GM21576 (cell line): ENCODE results near the gene RBM43.
"Not testable (repeated sequence)": the region's sequence is repeated elsewhere in the genome, so short reads cannot be mapped to it uniquely, and the experiment has no call there.

ENCODE experiments used
- ATAC-seq: cut with Tn5 transposase; IDR thresholded peaks from one replicate; pipeline ENCODE4 v1.9.1; 2021; ENCODE audit warnings: mild to moderate bottlenecking, moderate library complexity; ENCODE audit not compliant: unreplicated experiment

RBM43 gene

DNA sequence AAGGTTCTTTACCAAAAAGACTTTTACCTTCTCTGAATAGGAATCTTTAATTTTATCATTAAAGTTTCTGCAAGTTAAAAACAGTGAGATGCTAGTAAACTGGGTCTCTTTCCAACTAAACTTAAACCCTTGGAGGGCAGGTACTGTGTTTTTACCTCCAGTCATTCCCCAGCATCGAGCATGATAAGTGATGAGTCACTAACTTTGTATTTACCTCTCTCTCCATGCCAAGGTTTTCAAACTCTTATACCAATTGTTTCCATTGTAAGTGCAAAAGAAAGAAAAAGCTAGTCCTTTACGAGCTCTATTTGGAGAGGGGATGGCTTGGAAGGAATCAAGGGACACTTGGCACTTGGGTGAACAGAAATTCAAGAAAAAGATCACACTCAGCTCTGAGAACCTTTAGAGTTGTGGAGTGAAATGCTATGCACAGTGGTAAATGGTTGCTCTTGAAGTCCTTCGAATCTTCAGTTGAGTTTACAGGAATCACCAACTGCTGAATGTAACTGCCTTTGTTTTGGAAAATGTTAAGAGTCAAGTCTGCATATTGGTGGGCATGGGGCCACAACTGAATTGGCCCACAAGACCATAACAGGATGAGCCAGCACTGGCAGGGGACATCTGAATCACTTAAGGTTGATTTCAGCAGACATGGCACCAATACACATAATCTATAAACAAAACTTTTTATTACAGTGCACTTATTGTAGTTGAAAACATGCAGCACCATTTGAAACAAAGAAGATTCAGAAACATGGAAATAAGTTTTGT, 8.3 kb upstream of the RBM43 start:
- ATAC-seq, result no peak

DNA sequence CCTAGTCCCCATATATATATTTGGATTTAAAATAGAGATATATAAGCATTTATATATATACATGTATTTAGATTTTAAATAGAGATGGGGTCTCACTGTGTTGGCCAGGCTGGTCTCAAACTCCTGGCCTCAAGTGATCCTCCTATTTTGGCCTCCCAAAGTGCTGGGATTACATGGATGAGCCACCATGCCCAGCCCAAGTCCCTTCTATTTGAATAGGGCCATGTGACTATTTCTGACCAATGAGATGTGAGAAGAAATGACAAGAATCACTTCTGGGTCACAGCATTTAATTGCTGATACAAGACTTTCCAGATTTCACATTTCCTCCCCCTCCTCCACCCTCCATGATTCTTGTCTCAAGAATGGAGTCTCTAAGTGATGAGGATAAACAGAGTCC, 6.4 kb upstream of the RBM43 start:
- ATAC-seq, result no peak

DNA sequence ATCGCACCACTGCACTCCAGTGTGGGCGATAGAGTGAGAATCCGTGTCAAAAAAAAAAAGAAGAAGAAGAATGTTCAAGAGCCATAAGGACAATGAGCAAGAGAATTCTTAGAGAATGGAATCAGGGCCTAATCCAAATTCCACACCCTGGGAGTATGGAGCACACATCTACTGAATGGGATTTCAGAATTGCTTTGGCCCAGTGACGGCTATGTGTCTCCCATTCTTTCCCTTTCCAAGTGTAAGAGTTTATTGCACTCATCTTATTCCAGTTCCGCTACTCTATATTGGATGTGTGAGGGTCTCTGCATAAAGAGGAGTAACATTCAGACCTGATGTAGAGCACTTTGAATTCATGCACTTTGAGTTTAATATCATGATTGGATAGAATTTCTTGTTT, 5.9 kb upstream of the RBM43 start:
- ATAC-seq, result no peak

DNA sequence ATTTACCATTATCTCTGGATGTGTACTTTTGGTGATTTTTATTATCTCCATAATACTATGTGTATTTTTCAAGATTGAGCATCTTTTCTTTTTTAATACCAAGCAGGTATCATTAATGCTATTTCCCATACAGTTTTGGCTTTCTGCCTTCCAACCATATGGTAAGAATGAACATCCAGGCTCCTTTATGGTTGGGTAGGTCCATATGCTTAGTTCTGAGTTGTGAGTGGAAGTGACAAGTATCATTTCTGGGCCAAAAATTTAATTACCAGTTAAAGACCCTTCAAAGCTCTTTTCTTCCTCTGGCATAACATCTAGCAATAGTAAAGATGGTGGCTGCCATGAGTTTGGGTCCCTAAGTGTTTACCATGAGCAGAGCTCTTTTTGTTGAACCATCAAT, 4.3 kb upstream of the RBM43 start:
- ATAC-seq, result no peak

DNA sequence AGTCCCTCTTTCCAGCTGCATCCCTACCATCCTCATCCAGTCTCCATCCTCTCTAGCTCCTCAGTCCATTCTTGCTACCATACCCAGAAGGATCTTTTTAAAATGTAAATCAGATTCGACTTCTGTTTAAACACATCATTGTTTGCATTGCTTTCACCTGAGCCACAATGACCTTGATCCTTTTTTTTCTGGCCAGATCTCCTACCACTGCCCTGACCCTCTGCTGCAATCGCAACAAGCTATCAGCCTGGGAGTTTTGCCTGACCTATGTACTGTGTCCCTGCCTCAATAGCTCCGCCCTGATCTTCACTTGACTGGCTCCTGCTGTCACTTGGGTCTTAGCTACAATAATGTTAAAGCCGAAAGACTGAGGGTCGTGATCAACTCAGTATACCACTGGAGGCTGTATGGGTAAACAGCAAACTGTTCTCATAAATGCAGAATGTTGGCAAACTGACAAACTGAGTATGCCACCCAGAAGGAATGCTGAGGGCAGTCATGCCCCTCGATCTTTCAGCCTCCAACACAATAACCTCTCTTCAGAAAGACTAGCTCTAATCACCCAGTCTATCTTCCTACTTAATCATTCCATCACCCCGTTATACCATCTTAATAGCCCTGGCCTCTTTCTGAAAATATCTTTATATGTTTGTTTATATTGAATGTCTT, 2.6 kb upstream of the RBM43 start:
- no peak for ATAC-seq

DNA sequence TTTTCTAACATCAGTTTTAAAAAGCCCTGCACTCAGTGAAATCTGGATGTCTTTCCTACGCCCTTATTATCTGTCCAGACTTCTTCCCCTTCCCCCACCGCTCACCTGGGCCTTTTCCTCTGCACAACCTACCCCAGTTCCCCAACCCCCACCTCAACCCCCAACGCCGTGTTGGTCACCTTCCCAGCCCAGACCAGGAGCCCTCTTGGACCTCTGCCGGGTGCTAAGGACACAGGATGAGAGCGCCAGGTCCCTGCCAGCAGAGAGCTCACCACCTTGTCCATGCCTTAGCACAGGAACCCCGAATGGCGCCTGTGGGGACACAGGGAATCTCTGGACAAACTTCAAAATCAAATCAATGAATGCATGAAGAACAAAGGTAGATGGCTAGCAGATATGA, 966 bp upstream of the RBM43 start:
- ATAC-seq, result no peak

DNA sequence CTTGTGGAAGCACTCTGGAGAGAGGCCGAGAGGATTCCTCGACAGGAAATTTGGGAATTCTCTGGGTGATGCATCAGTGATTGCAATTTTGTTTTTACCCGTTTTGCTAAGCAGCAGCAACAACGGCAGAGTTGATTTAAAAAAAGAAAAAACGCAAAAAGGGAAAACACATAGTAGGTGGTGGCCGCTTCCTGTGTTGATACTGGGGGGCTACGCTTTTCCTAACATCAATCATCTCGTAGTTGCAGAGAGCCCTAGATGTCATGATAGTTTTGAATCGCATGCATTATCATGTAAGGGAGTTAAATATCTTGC, 271 bp upstream of the RBM43 start:
- ATAC-seq, result no peak

DNA sequence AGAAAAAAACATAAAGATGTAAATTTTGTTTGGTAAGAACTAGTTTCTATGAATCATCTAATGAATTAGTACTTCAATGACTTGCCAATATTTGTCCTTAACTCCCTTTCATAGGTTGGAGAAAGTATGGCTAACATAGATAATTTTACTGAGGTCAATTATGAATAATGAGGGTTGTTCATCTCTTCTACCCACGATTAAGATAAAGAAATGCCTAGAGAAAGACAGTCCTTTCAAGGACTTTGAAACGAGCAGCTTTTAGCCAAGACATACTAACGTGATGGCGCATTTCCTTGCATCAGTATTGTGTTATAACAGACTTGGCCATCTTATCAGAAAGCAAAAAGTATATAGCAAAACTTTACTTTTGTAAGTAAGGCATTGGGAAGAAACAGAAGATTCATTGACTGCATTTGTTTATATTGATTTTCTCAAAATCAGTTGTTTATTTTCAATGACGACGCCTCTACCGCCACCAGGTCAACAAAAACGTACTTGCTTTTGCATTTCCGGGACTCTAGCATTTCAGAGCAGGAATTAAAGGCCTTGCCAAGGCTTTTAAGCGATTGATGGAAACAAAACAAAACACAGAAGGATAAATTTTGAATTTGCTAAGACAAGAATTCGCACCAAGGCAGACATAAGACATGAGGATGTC, 961 bp downstream of the RBM43 start:
- ATAC-seq, result peak; percentile 4

DNA sequence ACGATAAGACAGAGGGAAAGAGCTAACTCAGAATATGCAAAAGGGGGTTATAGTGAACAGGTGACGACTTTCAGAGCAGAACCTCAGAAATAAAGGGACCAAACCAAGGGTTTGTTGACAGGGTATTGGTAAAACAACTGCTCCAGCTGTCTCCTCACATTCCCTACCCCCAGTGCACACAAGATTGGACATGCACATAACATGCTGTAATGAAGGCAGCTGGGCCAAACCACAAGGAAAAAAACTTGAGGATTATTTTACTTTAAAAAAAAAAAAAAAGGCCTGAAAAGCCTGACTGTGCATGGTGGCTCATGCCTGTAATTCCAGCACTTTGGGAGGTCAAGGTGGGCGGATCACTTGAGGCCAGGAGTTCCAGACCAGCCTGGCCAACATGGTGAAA, 3.5 kb downstream of the RBM43 start:
- no peak for ATAC-seq

DNA sequence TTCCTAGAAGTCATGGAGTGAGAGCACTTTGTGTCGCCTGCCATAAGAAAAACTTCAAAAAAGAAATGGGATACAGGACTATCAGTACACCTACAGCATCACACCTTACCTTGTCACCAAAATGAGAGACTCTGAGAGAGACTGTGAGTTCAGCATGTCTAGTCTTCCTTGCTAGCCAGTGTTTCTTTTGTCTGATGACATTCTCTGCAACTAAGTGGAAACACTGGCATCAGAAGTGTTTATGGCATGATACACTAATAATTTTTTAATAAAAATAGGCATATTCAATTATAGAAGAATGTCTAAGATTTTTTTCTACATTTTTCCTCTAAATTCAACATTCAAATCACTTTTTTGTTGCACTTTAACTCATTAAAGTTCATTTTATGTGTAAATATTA, 9.0 kb downstream of the RBM43 start:
- ATAC-seq, result no peak

DNA sequence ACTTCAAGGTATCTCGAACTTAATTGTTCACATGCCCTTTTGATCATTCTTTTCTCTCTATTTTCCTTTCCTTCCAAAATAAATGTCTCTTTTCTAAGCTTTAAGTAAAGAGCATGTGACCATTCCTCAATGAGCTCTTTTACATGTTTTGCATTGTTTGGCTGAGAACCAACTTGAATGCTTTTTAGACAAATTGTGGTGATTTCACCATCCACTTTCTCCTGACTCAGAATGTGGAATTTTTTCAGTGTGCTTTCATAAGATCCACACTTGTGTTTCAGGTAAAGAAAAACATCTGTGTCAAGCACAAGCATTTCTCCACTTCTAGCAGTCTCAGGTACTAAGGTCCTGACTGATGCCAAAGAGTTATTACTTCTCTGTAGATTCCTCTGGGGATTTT, 10.7 kb downstream of the RBM43 start:
- no peak for ATAC-seq

DNA sequence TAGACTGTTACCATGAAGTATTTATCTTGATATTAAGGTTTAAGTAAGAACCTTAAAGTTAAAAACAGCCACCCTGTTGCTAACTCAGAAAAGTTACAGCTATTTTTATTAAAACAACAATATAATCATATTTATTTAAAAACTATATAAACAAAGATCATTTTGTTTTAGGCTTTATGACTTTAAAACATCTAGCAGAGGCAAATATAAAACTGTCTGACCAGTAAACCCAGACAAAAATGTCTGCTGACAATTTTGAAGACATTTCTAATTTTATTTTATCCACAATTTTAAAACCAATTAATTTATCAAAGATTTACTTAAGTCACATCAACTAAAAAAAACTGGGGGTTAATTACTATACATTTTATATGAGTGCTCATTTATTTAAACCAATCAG, 14.2 kb downstream of the RBM43 start:
- ATAC-seq, result no peak

DNA sequence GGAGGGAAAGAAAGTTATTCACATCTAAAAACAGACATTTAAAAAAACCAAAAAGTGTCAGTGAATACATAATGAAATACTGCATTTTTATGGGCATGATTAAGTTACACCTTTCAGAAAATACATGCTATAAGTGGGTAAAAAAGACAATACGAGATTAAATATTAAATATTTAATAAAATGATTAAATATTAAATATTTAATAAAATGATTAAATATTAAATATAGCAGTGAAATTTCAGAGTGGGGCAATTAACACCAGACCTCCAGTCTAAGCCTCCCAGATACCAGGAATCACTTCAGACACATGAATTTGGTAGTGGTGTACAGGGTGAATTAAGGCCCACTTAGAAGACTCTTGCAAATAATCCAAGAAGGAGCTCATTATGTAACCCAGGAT, 15.5 kb downstream of the RBM43 start:
- no peak for ATAC-seq

DNA sequence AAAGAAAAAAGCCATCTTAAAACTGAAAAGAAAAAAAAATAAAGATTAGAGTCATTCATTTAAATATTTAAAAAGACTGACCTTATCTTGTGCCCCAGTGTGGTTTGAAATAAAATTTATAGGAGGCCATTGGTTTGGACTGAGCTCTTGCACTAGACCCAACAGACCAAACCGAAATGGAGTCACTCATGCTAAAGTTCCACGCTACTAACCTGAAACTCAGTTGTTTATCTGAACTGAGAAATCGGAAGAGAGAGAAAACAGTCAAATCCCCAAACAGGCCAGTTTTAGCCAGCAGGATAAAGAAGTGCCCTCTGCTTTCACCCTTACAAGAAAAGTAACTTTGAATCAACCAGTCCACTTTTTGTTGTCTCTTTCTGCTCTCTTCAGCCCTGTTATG, 18.2 kb downstream of the RBM43 start:
- ATAC-seq, result no peak

DNA sequence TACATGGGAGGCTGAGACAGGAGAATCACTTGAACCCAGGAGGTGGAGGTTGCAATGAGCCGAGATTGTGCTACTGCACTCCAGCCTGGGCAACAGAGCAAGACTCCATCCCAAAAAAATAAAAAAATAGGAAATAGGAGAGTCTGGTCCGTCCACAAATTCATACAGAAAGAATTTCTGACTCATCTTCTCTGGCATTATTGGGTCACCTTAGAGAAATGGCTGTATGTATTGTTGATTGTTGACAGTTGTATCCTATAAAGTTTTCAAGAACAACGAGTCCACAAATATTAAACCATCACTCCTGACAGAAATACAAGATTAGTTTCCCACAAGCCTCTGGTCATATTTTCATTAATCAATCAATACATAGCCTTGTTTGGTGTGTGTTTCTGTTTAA, 20.4 kb downstream of the RBM43 start:
- ATAC-seq, result no peak

DNA sequence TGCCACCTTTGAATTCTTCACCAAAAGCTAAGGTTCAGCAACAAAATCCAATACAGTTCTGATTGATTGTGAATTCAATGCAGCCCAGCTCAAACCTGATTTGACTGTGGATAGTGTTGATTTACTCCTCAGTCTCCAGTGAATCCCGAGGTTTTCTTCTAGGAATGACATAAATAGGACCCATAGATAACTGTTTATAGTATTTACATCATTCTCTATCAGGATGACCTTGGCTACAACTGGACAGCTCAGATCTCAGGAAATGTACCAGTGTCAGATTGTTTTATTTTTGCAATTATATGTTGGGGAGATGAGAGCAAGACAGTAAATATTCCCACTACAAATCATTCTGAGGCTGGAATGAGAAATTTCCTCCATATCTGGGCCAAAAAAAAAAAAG, 21.2 kb downstream of the RBM43 start:
- no peak for ATAC-seq

DNA sequence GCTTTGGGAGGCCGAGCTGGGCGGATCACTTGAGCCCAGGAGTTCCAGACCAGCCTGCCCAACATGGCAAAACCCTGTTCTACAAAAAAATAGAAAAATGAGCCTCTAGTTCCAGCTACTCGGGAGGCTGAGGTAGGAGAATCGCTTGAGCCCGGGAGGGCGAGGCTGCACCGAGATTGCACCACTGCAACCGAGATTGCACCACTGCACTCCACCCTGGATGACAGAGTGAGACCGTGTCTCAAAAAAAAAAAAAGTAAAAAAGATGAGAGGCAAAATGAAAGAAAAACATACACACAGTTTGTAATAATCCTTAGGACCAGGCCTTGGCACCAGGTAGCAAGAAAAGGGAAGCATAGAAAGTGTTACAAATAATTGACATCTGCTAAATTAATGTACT, 22.0 kb downstream of the RBM43 start:
- no peak for ATAC-seq

DNA sequence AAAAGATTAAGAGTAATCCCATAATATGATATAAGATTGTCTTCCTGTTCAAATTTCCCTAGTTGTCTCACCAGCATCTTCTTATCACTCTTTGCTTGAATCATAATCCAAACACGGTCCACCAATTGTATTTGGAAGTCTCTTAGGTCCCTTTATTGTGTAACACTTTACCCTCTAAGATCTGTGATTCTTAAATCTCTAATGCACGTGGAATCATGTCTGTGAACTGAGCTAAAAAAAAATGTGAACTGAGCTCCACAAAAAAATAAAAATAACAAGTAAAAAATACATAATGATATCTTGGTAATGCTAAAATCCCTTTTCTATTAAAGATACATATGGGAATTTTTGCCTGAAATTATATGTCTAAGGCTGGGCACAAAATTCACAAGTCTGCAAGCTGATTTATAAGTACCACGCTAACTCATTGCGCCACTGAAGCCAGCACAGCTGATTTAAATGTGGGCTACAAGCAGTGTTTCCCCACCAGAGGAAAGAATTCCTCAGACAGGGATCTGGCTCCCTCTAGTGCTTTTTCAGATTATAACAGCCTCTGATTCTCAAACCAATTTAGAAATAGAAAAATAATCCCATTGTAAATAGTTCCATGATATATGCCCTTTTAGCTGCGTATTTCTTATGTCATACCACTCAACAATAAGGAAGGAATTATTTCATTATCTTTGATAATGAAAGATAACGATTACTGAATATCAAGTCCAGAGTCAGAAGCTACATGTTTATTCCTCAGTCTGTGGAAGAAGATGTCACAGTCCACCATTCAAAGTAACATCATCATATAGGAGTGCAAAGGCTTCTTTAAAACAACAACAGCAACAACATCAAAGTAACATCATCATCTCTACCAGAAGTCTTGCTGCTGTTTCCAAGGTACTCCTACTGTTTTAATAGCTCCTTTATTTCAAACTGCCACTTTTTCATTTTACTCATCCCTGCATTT, 22.9 kb downstream of the RBM43 start:
- ATAC-seq, result peak; percentile 70

DNA sequence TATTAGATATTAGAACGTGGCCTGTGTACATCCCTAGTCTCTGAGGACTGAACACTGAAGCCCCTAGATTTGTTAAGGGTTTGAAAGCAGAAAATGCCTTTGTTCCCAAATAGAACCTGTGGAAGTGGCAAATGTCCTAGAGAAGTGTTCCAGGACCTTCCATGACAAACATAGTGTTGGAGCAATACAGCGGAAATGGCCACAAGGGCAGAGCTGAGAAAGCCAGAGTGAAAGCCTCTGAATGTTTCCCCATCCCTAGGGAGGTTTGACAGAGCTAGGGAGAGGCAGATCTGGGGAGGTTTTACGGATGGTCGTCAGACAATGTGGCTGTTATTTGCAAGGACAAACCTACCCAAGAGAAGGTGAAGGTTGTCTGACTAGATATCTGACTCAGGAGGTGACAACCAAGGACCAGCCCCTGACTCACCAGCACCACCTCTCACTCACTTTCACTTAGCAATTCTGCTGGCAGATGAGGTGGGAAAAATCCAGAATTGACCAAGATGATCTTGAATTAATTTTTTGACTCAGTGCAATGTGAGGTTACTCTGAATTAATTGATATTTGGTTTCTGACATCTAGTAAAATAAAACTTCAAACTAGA, 24.1 kb downstream of the RBM43 start:
- ATAC-seq, result no peak

DNA sequence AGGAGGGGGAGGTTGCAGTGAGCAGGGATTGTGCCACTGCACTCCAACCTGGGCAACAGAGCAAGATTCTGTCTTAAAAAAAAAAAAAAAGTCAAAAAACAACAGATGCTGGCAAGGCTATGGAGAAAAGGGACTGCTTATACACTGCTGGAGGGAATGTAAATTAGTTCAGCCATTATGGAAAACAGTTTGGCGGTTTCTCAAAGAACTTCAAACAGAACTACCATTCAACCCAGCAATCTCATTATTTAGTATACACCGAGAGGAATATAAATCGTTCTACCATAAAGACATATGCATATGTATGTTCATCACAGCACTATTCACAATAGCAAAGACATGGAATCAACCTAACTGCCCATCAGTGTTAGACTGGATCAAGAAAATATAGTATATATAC, 27.9 kb downstream of the RBM43 start:
- ATAC-seq, result not testable (repeated sequence)

DNA sequence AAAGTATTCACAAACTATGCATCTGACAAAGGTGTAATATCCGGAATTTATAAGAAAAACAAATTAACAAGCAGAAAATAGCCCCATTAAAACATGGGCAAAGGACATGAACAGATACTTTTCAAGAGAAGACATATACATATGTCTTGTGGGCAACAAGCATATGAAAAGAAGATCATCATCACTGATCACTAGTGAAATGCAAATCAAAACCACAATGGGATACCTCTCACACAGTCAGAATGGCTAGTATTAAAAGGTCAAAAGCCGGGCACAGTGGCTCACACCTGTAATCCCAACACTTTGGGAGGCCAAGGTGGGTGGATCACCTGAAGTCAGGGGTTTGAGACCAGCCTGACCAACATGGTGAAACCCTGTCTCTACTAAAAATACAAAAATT, 28.4 kb downstream of the RBM43 start:
- ATAC-seq, result not testable (repeated sequence)
